Breast epithelium (tissue), 3 donors: Measurements from ENCODE around the gene WDR81.
A peak's percentile ranks its signal among the peaks of the same experiment; 100 is the strongest.

Experiments used
- CTCF ChIP-seq, 3 donors: fragments of 450-650 bp; IDR thresholded peaks; one replicate each; pipeline ENCODE4 v1.5.1; 2016 to 2017; ENCODE audit warnings: antibody characterized with exemption in 3 of 3, mild to moderate bottlenecking in 3 of 3, moderate library complexity in 3 of 3
- POLR2AphosphoS5 ChIP-seq, 3 donors: sonication (generic); formaldehyde crosslinking; IDR thresholded peaks; one replicate each; pipeline ENCODE4 v1.6.1; 2017; ENCODE audit warnings: antibody characterized with exemption in 3 of 3

DNA sequence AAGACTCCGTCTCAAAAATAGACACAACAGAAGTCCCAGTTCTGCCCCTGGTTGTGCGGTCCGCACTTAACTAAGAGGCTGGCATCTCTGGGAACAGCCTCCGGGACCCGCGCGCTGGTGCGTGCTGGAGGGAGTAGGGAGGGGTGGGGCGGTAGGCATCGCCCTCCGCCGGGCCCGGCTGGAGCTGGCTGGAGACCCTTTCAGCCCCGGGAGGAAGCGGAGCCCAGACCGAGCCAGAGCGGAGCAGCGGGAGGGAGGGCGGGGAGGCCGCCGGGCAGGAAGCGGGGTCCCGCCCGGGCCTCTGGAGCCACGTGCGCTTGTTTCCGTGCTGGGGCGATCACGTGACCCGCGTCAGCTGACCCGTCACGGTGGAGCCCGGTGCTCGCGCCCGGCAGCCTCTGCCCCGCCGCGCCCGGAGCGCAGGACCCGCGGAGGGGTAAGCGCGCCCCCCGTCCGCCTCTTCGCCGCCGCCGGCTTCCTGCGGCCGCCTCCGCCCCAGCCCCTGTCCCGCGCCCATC lies at the start of gene WDR81:
- TF ChIP-seq CTCF (IDR thresholded peaks at IDR 0.05) (no peak), POLR2AphosphoS5 (IDR thresholded peaks at IDR 0.05) (peak; percentile 27 to 65 (median 46))
